ENCODE measurements around the gene RFC3.

GRCh38 chr13:33798023-33798422, 19.9 kb upstream of the RFC3 start:
- TF ChIP-seq EZH2 (IDR thresholded peaks at IDR 0.05; ENCODE audit: borderline replicate concordance, low read depth, low read length, severe bottlenecking), result no peak
- TF ChIP-seq, protein P1, sequence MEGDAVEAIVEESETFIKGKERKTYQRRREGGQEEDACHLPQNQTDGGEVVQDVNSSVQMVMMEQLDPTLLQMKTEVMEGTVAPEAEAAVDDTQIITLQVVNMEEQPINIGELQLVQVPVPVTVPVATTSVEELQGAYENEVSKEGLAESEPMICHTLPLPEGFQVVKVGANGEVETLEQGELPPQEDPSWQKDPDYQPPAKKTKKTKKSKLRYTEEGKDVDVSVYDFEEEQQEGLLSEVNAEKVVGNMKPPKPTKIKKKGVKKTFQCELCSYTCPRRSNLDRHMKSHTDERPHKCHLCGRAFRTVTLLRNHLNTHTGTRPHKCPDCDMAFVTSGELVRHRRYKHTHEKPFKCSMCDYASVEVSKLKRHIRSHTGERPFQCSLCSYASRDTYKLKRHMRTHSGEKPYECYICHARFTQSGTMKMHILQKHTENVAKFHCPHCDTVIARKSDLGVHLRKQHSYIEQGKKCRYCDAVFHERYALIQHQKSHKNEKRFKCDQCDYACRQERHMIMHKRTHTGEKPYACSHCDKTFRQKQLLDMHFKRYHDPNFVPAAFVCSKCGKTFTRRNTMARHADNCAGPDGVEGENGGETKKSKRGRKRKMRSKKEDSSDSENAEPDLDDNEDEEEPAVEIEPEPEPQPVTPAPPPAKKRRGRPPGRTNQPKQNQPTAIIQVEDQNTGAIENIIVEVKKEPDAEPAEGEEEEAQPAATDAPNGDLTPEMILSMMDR (IDR thresholded peaks at IDR 0.05; ENCODE audit: borderline replicate concordance, extremely low read depth, low read length, poor library complexity, severe bottlenecking), result no peak
